ENCODE results near the gene PLP2.

PLP2 gene

DNA sequence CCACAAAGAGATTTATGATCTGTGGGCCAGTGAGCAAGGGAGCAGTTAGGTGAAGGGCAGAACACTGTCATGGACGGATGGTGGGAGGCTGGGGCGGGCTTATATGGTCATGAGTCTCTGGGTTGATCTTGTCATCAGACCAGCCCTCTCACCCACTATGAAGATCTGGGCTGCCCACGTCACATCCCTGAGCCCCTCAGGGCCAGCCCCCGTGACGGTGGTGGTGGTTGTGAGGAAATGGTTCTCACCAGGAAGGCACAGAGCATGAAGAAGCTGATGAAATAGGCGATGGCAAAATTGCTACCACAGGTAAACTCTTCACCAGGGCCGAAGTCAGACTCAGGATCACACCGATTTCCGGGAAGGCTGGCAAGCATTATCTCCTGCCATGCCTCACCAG, 39.4 kb downstream of the PLP2 start:
- TF ChIP-seq, protein P1, sequence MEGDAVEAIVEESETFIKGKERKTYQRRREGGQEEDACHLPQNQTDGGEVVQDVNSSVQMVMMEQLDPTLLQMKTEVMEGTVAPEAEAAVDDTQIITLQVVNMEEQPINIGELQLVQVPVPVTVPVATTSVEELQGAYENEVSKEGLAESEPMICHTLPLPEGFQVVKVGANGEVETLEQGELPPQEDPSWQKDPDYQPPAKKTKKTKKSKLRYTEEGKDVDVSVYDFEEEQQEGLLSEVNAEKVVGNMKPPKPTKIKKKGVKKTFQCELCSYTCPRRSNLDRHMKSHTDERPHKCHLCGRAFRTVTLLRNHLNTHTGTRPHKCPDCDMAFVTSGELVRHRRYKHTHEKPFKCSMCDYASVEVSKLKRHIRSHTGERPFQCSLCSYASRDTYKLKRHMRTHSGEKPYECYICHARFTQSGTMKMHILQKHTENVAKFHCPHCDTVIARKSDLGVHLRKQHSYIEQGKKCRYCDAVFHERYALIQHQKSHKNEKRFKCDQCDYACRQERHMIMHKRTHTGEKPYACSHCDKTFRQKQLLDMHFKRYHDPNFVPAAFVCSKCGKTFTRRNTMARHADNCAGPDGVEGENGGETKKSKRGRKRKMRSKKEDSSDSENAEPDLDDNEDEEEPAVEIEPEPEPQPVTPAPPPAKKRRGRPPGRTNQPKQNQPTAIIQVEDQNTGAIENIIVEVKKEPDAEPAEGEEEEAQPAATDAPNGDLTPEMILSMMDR (IDR thresholded peaks at IDR 0.05; ENCODE audit: poor library complexity, severe bottlenecking) = no peak
- Histone ChIP-seq H3K4me1 (ENCODE audit: insufficient read depth, poor library complexity, severe bottlenecking) (no peaks in the 10 kb centered on the region), H3K4me3 (ENCODE audit: severe bottlenecking) (no peak overlapping the region), H3K27ac (ENCODE audit: poor library complexity, severe bottlenecking) (no peak overlapping the region), H3K27me3 (ENCODE audit: insufficient read depth, poor library complexity, severe bottlenecking) (no peaks in the 10 kb centered on the region), H3K9me3 (ENCODE audit: severe bottlenecking) (no peaks in the 10 kb centered on the region), H3K36me3 (ENCODE audit: low read depth) (no peaks in the 10 kb centered on the region)
- ATAC-seq (ENCODE audit: low read depth) (no peak), DNase-seq (ENCODE audit: low spot score) (no peak)

DNA sequence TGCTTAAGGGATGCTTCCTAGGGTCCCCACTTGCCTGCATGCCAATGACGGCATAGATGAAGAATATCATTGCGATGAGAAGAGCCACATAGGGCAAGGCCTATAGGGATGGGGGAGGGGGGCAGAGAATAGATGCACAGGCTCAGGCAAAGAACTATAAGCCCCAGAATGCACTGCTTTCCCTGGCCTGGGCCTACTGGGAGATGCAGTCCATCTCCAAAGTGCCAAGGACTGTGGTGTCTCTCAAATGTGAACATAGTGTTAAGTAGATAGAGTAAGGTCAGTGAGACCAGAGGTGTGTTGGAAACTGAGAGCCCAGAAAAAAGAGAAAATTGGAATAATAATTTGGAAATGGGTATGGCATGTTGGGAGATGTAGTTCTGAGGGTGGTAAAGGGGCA, 40.5 kb downstream of the PLP2 start:
- no peaks in the 10 kb centered on the region for H3K9me3 ChIP-seq (ENCODE audit: severe bottlenecking)

DNA sequence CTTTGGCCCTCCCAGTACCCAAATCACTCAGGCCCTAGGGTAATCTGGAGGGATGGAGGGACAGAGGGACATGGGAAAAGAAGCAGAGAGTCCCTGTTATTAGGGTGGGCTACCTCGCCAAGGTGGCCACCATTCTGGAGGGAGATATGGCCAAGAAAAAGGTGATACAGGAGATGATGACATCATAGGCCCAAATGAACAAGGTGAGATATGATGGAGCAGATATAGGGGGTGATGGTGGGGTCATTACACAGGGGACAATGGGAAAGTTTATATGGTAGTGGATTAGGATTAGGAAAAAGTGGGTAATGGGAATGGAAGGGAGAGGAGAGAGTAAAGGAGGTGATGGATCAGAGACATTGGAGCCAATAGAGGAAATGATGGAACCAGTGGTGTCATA, 41.2 kb downstream of the PLP2 start:
- H3K36me3 ChIP-seq (ENCODE audit: low read depth) = no peaks in the 10 kb centered on the region
- ATAC-seq (ENCODE audit: low read depth) = no peak
- TF ChIP-seq, protein P1 (IDR thresholded peaks at IDR 0.05; ENCODE audit: poor library complexity, severe bottlenecking) = no peak

More for the DNA sequence above, 40.5 kb downstream of the PLP2 start:
- no peaks in the 10 kb centered on the region for H3K27me3 ChIP-seq (ENCODE audit: insufficient read depth, poor library complexity, severe bottlenecking)
- ATAC-seq (ENCODE audit: low read depth) (no peak), DNase-seq (ENCODE audit: low spot score) (no peak)
- no peaks in the 10 kb centered on the region for H3K36me3 ChIP-seq (ENCODE audit: low read depth)
- TF ChIP-seq, protein P1 (IDR thresholded peaks at IDR 0.05; ENCODE audit: poor library complexity, severe bottlenecking) = no peak
- no peaks in the 10 kb centered on the region for H3K4me1 ChIP-seq (ENCODE audit: insufficient read depth, poor library complexity, severe bottlenecking)
- no peak overlapping the region for H3K27ac ChIP-seq (ENCODE audit: poor library complexity, severe bottlenecking)
- H3K4me3 ChIP-seq (ENCODE audit: severe bottlenecking) = no peak overlapping the region

DNA sequence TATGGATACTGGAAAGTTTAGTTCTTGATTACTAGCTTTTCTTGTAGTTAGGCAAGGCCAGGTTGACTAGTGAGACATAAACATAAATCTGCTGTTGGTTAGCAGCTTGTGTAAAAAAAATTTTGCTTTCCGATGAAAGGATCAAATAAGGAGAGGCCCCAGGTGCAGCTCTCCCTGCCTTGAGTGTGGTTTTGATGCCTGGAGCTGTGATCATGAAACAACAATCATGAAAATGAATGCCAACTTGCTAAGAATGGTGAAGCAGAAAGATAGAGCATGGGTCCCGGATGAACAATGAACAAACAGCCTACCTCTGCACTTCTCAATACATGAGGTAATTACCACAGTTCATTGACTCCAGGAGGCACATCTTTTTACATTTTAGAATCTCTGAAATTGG, 42.7 kb downstream of the PLP2 start:
- TF ChIP-seq, protein P1 (IDR thresholded peaks at IDR 0.05; ENCODE audit: poor library complexity, severe bottlenecking) = no peak
- no peaks in the 10 kb centered on the region for H3K36me3 ChIP-seq (ENCODE audit: low read depth)
- H3K27ac ChIP-seq (ENCODE audit: poor library complexity, severe bottlenecking) = no peak overlapping the region
- DNase-seq (ENCODE audit: low spot score) (no peak), ATAC-seq (ENCODE audit: low read depth) (no peak)
- H3K27me3 ChIP-seq (ENCODE audit: insufficient read depth, poor library complexity, severe bottlenecking) = no peaks in the 10 kb centered on the region
- H3K9me3 ChIP-seq (ENCODE audit: severe bottlenecking) = no peaks in the 10 kb centered on the region
- no peaks in the 10 kb centered on the region for H3K4me1 ChIP-seq (ENCODE audit: insufficient read depth, poor library complexity, severe bottlenecking)
- H3K4me3 ChIP-seq (ENCODE audit: severe bottlenecking) = no peak overlapping the region

More for the DNA sequence above, 41.2 kb downstream of the PLP2 start:
- Histone ChIP-seq H3K4me1 (ENCODE audit: insufficient read depth, poor library complexity, severe bottlenecking) (no peaks in the 10 kb centered on the region), H3K4me3 (ENCODE audit: severe bottlenecking) (no peak overlapping the region), H3K9me3 (ENCODE audit: severe bottlenecking) (no peaks in the 10 kb centered on the region), H3K27ac (ENCODE audit: poor library complexity, severe bottlenecking) (no peak overlapping the region), H3K27me3 (ENCODE audit: insufficient read depth, poor library complexity, severe bottlenecking) (no peaks in the 10 kb centered on the region)
- no peak for DNase-seq (ENCODE audit: low spot score)

DNA sequence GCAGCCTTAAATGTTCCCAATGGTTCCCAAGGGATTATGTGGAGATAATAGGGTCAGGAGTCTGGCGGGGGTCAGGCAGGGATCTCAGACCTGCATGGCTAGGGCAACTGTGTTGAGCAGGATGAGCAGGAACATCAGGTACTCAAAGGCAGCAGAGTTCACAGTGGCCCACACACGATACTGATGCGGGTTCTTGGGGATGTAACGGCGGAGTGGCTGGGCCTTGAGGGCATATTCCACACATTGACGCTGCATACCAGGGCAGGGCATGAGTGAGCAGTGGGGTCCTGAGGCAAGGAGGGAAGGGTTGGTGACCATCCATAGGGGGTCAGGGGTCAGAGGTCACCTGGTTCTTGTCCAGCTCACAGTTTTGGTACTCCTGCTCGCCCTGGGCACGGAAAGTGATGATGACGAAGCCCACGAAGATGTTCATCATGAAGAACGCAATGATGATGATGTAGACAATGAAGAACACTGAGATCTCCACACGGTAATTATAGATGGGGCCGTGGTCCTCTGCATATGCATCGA, 43.4 kb downstream of the PLP2 start:
- no peak overlapping the region for H3K4me3 ChIP-seq (ENCODE audit: severe bottlenecking)
- TF ChIP-seq, protein P1 (IDR thresholded peaks at IDR 0.05; ENCODE audit: poor library complexity, severe bottlenecking) = no peak
- no peaks in the 10 kb centered on the region for H3K27me3 ChIP-seq (ENCODE audit: insufficient read depth, poor library complexity, severe bottlenecking)
- H3K36me3 ChIP-seq (ENCODE audit: low read depth) = no peaks in the 10 kb centered on the region
- DNase-seq (ENCODE audit: low spot score) (no peak), ATAC-seq (ENCODE audit: low read depth) (no peak)
- H3K27ac ChIP-seq (ENCODE audit: poor library complexity, severe bottlenecking) = no peak overlapping the region
- H3K9me3 ChIP-seq (ENCODE audit: severe bottlenecking) = no peaks in the 10 kb centered on the region
- no peaks in the 10 kb centered on the region for H3K4me1 ChIP-seq (ENCODE audit: insufficient read depth, poor library complexity, severe bottlenecking)
